H9 (cell line): Measurements from ENCODE around the gene OGFR. TPM values are rescaled to one million over a fixed set of nuclear protein-coding genes. Genes with fewer than 3 reads are reported as not detected.
A peak's percentile ranks its signal among the peaks of the same experiment; 100 is the strongest.

Experiments used
- DNase-seq: peaks from one replicate; pipeline ENCODE4 v3.0.0-alpha.2; 2017
- H2AFZ ChIP-seq: one replicate; pipeline ENCODE4 v1.6.1; 2013; ENCODE audit warnings: mild to moderate bottlenecking, low read length, control low read depth, moderate library complexity
- H2AK5ac ChIP-seq: 2 replicates; pipeline ENCODE4 v1.6.1; 2013; ENCODE audit warnings: low read length, control low read depth, mixed read lengths; ENCODE audit not compliant: insufficient read length
- H2BK120ac ChIP-seq: one replicate; pipeline ENCODE4 v1.6.1; 2013; ENCODE audit warnings: low read depth, mild to moderate bottlenecking, low read length, control low read depth, inconsistent platforms; ENCODE audit not compliant: poor library complexity, severe bottlenecking
- H2BK12ac ChIP-seq: 2 replicates; pipeline ENCODE4 v1.6.1; 2013; ENCODE audit warnings: low read length, control low read depth, mixed read lengths, low read depth; ENCODE audit not compliant: insufficient read length
- H2BK15ac ChIP-seq: 2 replicates; pipeline ENCODE4 v1.6.1; 2013; ENCODE audit warnings: low read depth, low read length, control low read depth
- H2BK20ac ChIP-seq: one replicate; pipeline ENCODE4 v1.6.1; 2013; ENCODE audit warnings: low read depth, mild to moderate bottlenecking, low read length, control low read depth, inconsistent platforms; ENCODE audit not compliant: poor library complexity, severe bottlenecking
- H2BK5ac ChIP-seq: 2 replicates; pipeline ENCODE4 v1.6.1; 2013; ENCODE audit warnings: low read length, control low read depth, mixed read lengths; ENCODE audit not compliant: insufficient read length
- H3K14ac ChIP-seq: 2 replicates; pipeline ENCODE4 v1.6.1; 2013; ENCODE audit warnings: low read length, control low read depth; ENCODE audit not compliant: insufficient read depth
- H3K18ac ChIP-seq: 2 replicates; pipeline ENCODE4 v1.6.1; 2013; ENCODE audit warnings: low read depth, mild to moderate bottlenecking, mixed read lengths, low read length, control low read depth; ENCODE audit not compliant: insufficient read length
- H3K23ac ChIP-seq: 2 replicates; pipeline ENCODE4 v1.6.1; 2013; ENCODE audit warnings: low read length, control low read depth, mixed read lengths, low read depth; ENCODE audit not compliant: insufficient read length
- H3K23me2 ChIP-seq: 2 replicates; pipeline ENCODE4 v1.6.1; 2013; ENCODE audit warnings: low read depth, mild to moderate bottlenecking, mixed read lengths, low read length, control low read depth; ENCODE audit not compliant: insufficient read length, poor library complexity, severe bottlenecking
- H3K27ac ChIP-seq: 2 replicates; pipeline ENCODE4 v1.5.1; 2013; ENCODE audit warnings: low read length, control low read depth, mixed read lengths, low read depth; ENCODE audit not compliant: insufficient read length
- H3K27me3 ChIP-seq: 2 replicates; pipeline ENCODE4 v1.6.1; 2013; ENCODE audit warnings: low read length, control low read depth, inconsistent platforms; ENCODE audit not compliant: insufficient read depth
- H3K4ac ChIP-seq: 2 replicates; pipeline ENCODE4 v1.6.1; 2013; ENCODE audit warnings: low read depth, mild to moderate bottlenecking, control low read depth, inconsistent platforms, low read length, moderate library complexity
- H3K4me1 ChIP-seq: 2 replicates; pipeline ENCODE4 v1.6.1; 2013; ENCODE audit warnings: low read length, control low read depth, inconsistent platforms; ENCODE audit not compliant: insufficient read depth
- H3K4me2 ChIP-seq: 2 replicates; pipeline ENCODE4 v1.6.1; 2013; ENCODE audit warnings: low read length, control low read depth, mixed read lengths; ENCODE audit not compliant: insufficient read length, insufficient read depth
- H3K56ac ChIP-seq: 2 replicates; pipeline ENCODE4 v1.6.1; 2013; ENCODE audit warnings: low read depth, mild to moderate bottlenecking, mixed read lengths, low read length, control low read depth; ENCODE audit not compliant: insufficient read length
- H3K79me1 ChIP-seq: 2 replicates; pipeline ENCODE4 v1.6.1; 2013; ENCODE audit warnings: low read depth, mild to moderate bottlenecking, moderate library complexity, low read length, control low read depth, inconsistent platforms; ENCODE audit not compliant: insufficient read depth, poor library complexity, severe bottlenecking
- H3K79me2 ChIP-seq: 2 replicates; pipeline ENCODE4 v1.6.1; 2013; ENCODE audit warnings: low read length, control low read depth, inconsistent platforms; ENCODE audit not compliant: insufficient read depth
- H3K9ac ChIP-seq: 2 replicates; pipeline ENCODE4 v1.6.1; 2013; ENCODE audit warnings: low read length, control low read depth, mixed read lengths; ENCODE audit not compliant: insufficient read length; ENCODE audit errors: extremely low read depth
- H3K9me3 ChIP-seq: one replicate; pipeline ENCODE4 v1.6.1; 2013; ENCODE audit warnings: low read depth, low read length, inconsistent platforms; ENCODE audit not compliant: control insufficient read depth
- H3T11ph ChIP-seq: one replicate; pipeline ENCODE4 v1.6.1; 2013; ENCODE audit warnings: mild to moderate bottlenecking, low read length, control low read depth, inconsistent platforms
- H4K20me1 ChIP-seq: one replicate; pipeline ENCODE4 v1.6.1; 2013; ENCODE audit not compliant: control insufficient read depth, insufficient read length, insufficient read depth
- H4K5ac ChIP-seq: 2 replicates; pipeline ENCODE4 v1.6.1; 2013; ENCODE audit warnings: low read depth, mild to moderate bottlenecking, mixed read lengths, low read length, control low read depth; ENCODE audit not compliant: insufficient read length
- H4K8ac ChIP-seq: replicated peaks from 2 replicates; pipeline ENCODE4 v1.6.1; 2013; ENCODE audit warnings: low read length, control low read depth, mixed read lengths, low read depth; ENCODE audit not compliant: insufficient read length
- H4K91ac ChIP-seq: 2 replicates; pipeline ENCODE4 v1.6.1; 2013; ENCODE audit warnings: low read depth, mild to moderate bottlenecking, moderate library complexity, mixed read lengths, low read length, control low read depth; ENCODE audit not compliant: insufficient read length
- H3K27ac Mint-ChIP-seq, 3 experiments: 2 replicates in 2 of 3; 3 replicates in 1 of 3; pipeline ENCODE4 v1.8.0; 2020 to 2021; ENCODE audit warnings: mixed read lengths in 3 of 3, mild to moderate bottlenecking in 1 of 3, moderate library complexity in 1 of 3
- H3K27me3 Mint-ChIP-seq: 2 replicates; pipeline ENCODE4 v1.8.0; 2021; ENCODE audit warnings: low read depth, mild to moderate bottlenecking, moderate library complexity, mixed read lengths
- H3K36me3 Mint-ChIP-seq, 3 experiments: 2 replicates in 2 of 3; 3 replicates in 1 of 3; pipeline ENCODE4 v1.8.0; 2020 to 2021; ENCODE audit warnings: low read depth in 3 of 3, mixed read lengths in 3 of 3; ENCODE audit not compliant: insufficient read depth in 1 of 3
- H3K4me1 Mint-ChIP-seq, 2 experiments: 2 replicates each; pipeline ENCODE4 v1.8.0; 2020; ENCODE audit warnings: mixed read lengths in 2 of 2
- H3K4me3 Mint-ChIP-seq, 2 experiments: 2 replicates in 1 of 2; 3 replicates in 1 of 2; pipeline ENCODE4 v1.8.0; 2020 to 2021; ENCODE audit warnings: mild to moderate bottlenecking in 2 of 2, mixed read lengths in 2 of 2, moderate library complexity in 1 of 2
- H3K9me3 Mint-ChIP-seq, 2 experiments: 2 replicates in 1 of 2; 3 replicates in 1 of 2; pipeline ENCODE4 v1.8.0; 2020; ENCODE audit warnings: mild to moderate bottlenecking in 2 of 2, mixed read lengths in 2 of 2, moderate library complexity in 1 of 2
- CTCF ChIP-seq: fragments of 200-600 bp; sonication (generic); conservative IDR thresholded peaks from 3 replicates; pipeline ENCODE4 v1.8.0; 2021; ENCODE audit warnings: antibody characterized with exemption, mild to moderate bottlenecking
- WGBS: extraction: QIAGEN DNeasy Blood & Tissue Kit; methylation state at CpG from one replicate; pipeline ENCODE4 v1.1.7; 2013; ENCODE audit warnings: missing lambda C conversion rate, low lambda C conversion rate, mixed read lengths; ENCODE audit not compliant: insufficient read length; ENCODE audit errors: extremely low coverage; 5-methylcytosine and 5-hydroxymethylcytosine counted together
- total RNA-seq: library from RNA; stranded (reverse); gene quantifications from 2 replicates; pipeline ENCODE4 v1.2.1, GENCODE V29; 2021

OGFR gene
- total RNA-seq, 1 experiment from 2014 or later = 33.1 TPM

- Histone ChIP-seq H3T11ph (no peak overlapping the region), H2AFZ (no peak overlapping the region), H2BK120ac (no peak overlapping the region), H4K20me1 (no peaks in the 10 kb centered on the region), H3K27ac (no peak overlapping the region), H3K79me1 (no peaks in the 10 kb centered on the region), H3K18ac (no peak overlapping the region), H4K8ac (no peak overlapping the region), H3K23me2 (no peaks in the 10 kb centered on the region), H3K9me3 (no peaks in the 10 kb centered on the region), H2BK20ac (no peak overlapping the region), H2AK5ac (no peak overlapping the region), H3K4me1 (no peaks in the 10 kb centered on the region; the same call in 1 of the 2 replicates), H2BK12ac (no peak overlapping the region), H3K79me2 (no peaks in the 10 kb centered on the region), H2BK5ac (no peak overlapping the region), H4K5ac (no peak overlapping the region), H3K27me3 (no peaks in the 10 kb centered on the region), H4K91ac (no peak overlapping the region), H2BK15ac (no peak overlapping the region), H3K9ac (no peak overlapping the region), H3K56ac (no peak overlapping the region), H3K4ac (no peak overlapping the region), H3K23ac (no peak overlapping the region), H3K14ac (no peak overlapping the region), H3K4me2 (peak overlapping the region; percentile 19)
- H3K9me3 Mint-ChIP-seq = no peaks in the 10 kb centered on the region
- peaks cover 7 to 28% (median 23%) of the 10 kb centered on the region in 3 experiments for H3K36me3 Mint-ChIP-seq
- WGBS = no CpG with 5 or more reads among the region's 25 CpGs
- H3K4me1 Mint-ChIP-seq = peaks cover 10 to 16% of the 10 kb centered on the region in 2 experiments
- H3K4me3 Mint-ChIP-seq = peak overlapping the region; percentile 73 to 86
- peaks cover 19% of the 10 kb centered on the region for H3K27me3 Mint-ChIP-seq
- DNase-seq = no peak
- TF ChIP-seq CTCF = no peak
- H3K27ac Mint-ChIP-seq = no peak overlapping the region
Observed at GRCh38 chr20:62804021-62804626, 511 bp upstream of the OGFR start.
